ENCODE data around the gene SERPINC1. TPM values are rescaled to one million over a fixed set of nuclear protein-coding genes. Genes with fewer than 3 reads are reported as not detected.

Gene SERPINC1
- total and polyA plus RNA-seq, 2 of the 13 experiments (the other 11 are each of a cell fraction or from before 2014, with no cell fraction given) = 142 to 205 TPM

DNA sequence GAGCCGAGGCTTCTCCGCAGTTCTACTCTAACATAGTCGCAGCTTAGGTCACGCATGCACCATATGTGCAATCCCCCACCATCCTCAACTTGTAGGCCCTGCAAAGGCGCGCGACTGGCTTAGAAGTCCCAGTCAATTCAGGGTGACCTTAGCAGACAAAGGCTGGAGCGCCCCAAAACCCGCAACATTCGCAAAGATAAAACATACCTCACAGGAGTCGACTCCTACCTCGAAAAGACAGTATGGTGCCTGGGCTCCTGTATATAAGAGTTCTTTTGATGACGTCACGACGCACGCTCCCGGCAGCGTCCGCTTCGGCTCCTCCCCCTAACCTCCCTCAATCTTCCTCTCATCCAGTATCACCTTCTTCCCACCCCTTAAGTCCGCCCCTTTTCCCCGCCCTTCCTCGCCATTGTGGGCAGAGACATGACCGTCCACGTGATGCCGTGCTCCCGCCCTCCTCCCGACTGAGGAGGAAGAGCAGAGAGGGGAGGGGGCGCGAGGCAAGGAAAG is 49.3 kb downstream of the SERPINC1 start, which contains the start of gene GAS5 (continued):
- TF ChIP-seq JUN (CRISPR knock-in tag; IDR thresholded peaks at IDR 0.05) (0 out of 2 replicates have a peak, but pooled peaks have one; percentile 36), ZBTB38 (CRISPR knock-in tag; IDR thresholded peaks at IDR 0.05) (no peak), KAT8 (CRISPR knock-in tag; IDR thresholded peaks at IDR 0.05) (peak; percentile 10; the same call in 1 of the 2 replicates), KLF15 (CRISPR knock-in tag; IDR thresholded peaks at IDR 0.05; ENCODE audit: borderline replicate concordance) (no peak), CCDC6 (CRISPR knock-in tag; IDR thresholded peaks at IDR 0.05) (no peak), HMG20B (CRISPR knock-in tag; conservative IDR thresholded peaks at IDR 0.05) (0 out of 2 replicates have a peak, but pooled peaks have one; percentile 58), SATB2 (CRISPR knock-in tag; IDR thresholded peaks at IDR 0.05) (peak; percentile 70; the same call in 1 of the 2 replicates), MEIS1 (CRISPR knock-in tag; IDR thresholded peaks at IDR 0.05; ENCODE audit: borderline replicate concordance) (no peak), IKZF4 (CRISPR knock-in tag; IDR thresholded peaks at IDR 0.05; ENCODE audit: borderline replicate concordance, low read depth, not compliant biosample characterization) (no peak), SIN3A (IDR thresholded peaks at IDR 0.05; ENCODE audit: borderline replicate concordance, low read depth, low read length) (peak; percentile 85; the same call in 1 of the 2 replicates), PCBP1 (IDR thresholded peaks at IDR 0.05; ENCODE audit: borderline replicate concordance, low read depth, low read length) (no peak), ZNF350 (CRISPR knock-in tag; IDR thresholded peaks at IDR 0.05; ENCODE audit: borderline replicate concordance, low read depth) (peak; percentile 73; the same call in 1 of the 2 replicates), SP140L (CRISPR knock-in tag; IDR thresholded peaks at IDR 0.05; ENCODE audit: borderline replicate concordance) (peak; percentile 79; the same call in 1 of the 2 replicates)
- TF ChIP-seq, protein P1, sequence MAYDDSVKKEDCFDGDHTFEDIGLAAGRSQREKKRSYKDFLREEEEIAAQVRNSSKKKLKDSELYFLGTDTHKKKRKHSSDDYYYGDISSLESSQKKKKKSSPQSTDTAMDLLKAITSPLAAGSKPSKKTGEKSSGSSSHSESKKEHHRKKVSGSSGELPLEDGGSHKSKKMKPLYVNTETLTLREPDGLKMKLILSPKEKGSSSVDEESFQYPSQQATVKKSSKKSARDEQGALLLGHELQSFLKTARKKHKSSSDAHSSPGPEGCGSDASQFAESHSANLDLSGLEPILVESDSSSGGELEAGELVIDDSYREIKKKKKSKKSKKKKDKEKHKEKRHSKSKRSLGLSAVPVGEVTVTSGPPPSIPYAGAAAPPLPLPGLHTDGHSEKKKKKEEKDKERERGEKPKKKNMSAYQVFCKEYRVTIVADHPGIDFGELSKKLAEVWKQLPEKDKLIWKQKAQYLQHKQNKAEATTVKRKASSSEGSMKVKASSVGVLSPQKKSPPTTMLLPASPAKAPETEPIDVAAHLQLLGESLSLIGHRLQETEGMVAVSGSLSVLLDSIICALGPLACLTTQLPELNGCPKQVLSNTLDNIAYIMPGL (CRISPR knock-in tag; IDR thresholded peaks at IDR 0.05; ENCODE audit: borderline replicate concordance in 1 of 2, low read depth in 1 of 2) = peak; percentile 11 to 59; a peak in 2 of 4 replicates
- TF ChIP-seq, protein P2, sequence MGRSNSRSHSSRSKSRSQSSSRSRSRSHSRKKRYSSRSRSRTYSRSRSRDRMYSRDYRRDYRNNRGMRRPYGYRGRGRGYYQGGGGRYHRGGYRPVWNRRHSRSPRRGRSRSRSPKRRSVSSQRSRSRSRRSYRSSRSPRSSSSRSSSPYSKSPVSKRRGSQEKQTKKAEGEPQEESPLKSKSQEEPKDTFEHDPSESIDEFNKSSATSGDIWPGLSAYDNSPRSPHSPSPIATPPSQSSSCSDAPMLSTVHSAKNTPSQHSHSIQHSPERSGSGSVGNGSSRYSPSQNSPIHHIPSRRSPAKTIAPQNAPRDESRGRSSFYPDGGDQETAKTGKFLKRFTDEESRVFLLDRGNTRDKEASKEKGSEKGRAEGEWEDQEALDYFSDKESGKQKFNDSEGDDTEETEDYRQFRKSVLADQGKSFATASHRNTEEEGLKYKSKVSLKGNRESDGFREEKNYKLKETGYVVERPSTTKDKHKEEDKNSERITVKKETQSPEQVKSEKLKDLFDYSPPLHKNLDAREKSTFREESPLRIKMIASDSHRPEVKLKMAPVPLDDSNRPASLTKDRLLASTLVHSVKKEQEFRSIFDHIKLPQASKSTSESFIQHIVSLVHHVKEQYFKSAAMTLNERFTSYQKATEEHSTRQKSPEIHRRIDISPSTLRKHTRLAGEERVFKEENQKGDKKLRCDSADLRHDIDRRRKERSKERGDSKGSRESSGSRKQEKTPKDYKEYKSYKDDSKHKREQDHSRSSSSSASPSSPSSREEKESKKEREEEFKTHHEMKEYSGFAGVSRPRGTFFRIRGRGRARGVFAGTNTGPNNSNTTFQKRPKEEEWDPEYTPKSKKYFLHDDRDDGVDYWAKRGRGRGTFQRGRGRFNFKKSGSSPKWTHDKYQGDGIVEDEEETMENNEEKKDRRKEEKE (IDR thresholded peaks at IDR 0.05) = no peak
- TF ChIP-seq, protein P3, sequence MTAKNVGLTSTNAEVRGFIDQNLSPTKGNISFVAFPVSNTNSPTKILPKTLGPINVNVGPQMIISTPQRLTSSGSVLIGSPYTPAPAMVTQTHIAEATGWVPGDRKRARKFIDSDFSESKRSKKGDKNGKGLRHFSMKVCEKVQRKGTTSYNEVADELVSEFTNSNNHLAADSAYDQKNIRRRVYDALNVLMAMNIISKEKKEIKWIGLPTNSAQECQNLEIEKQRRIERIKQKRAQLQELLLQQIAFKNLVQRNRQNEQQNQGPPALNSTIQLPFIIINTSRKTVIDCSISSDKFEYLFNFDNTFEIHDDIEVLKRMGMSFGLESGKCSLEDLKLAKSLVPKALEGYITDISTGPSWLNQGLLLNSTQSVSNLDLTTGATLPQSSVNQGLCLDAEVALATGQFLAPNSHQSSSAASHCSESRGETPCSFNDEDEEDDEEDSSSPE (CRISPR knock-in tag; IDR thresholded peaks at IDR 0.05) = 0 out of 2 replicates have a peak, but pooled peaks have one; percentile 44
- TF ChIP-seq, protein P4, sequence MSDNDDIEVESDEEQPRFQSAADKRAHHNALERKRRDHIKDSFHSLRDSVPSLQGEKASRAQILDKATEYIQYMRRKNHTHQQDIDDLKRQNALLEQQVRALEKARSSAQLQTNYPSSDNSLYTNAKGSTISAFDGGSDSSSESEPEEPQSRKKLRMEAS (IDR thresholded peaks at IDR 0.05) = peak; percentile 79
- TF ChIP-seq, protein P5, sequence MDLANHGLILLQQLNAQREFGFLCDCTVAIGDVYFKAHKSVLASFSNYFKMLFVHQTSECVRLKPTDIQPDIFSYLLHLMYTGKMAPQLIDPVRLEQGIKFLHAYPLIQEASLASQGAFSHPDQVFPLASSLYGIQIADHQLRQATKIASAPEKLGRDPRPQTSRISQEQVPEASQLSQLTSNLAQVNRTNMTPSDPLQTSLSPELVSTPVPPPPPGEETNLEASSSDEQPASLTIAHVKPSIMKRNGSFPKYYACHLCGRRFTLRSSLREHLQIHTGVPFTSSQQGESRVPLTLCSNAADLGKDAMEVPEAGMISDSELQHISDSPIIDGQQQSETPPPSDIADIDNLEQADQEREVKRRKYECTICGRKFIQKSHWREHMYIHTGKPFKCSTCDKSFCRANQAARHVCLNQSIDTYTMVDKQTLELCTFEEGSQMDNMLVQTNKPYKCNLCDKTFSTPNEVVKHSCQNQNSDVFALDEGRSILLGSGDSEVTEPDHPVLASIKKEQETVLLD (CRISPR knock-in tag; IDR thresholded peaks at IDR 0.05; ENCODE audit: low read depth) = no peak
- TF ChIP-seq, protein P6, sequence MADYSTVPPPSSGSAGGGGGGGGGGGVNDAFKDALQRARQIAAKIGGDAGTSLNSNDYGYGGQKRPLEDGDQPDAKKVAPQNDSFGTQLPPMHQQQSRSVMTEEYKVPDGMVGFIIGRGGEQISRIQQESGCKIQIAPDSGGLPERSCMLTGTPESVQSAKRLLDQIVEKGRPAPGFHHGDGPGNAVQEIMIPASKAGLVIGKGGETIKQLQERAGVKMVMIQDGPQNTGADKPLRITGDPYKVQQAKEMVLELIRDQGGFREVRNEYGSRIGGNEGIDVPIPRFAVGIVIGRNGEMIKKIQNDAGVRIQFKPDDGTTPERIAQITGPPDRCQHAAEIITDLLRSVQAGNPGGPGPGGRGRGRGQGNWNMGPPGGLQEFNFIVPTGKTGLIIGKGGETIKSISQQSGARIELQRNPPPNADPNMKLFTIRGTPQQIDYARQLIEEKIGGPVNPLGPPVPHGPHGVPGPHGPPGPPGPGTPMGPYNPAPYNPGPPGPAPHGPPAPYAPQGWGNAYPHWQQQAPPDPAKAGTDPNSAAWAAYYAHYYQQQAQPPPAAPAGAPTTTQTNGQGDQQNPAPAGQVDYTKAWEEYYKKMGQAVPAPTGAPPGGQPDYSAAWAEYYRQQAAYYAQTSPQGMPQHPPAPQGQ (CRISPR knock-in tag; IDR thresholded peaks at IDR 0.05; ENCODE audit: borderline replicate concordance) = no peak

All from HepG2 (cell line).